Uterus (tissue), 4 donors: ENCODE data around the gene PRR5L. TPM values are rescaled to one million over a fixed set of nuclear protein-coding genes. Genes with fewer than 3 reads are reported as not detected.

Experiments
- DNase-seq, 2 donors: peaks; one replicate each; pipeline ENCODE4 v3.0.0-alpha.2; 2019 to 2020
- H3K27ac ChIP-seq, 2 donors: fragments of 200-600 bp; sonication (generic); 1 replicate in 1 of 2; 2 replicates in 1 of 2; pipeline ENCODE4 v1.5.1; 2016 to 2018
- H3K27me3 ChIP-seq, 2 donors: fragments of 200-600 bp; sonication (generic); one replicate each; pipeline ENCODE4 v1.5.1; 2018 to 2019; ENCODE audit warnings: control low read depth in 1 of 2
- H3K36me3 ChIP-seq, 2 donors: fragments of 200-600 bp; sonication (generic); one replicate each; pipeline ENCODE4 v1.5.1; 2019; ENCODE audit warnings: control low read depth in 1 of 2
- H3K4me1 ChIP-seq, 2 donors: fragments of 200-600 bp; sonication (generic); one replicate each; pipeline ENCODE4 v1.5.1; 2018 to 2019; ENCODE audit warnings: control low read depth in 1 of 2
- H3K4me3 ChIP-seq, 2 donors: fragments of 200-600 bp; sonication (generic); 1 replicate in 1 of 2; 2 replicates in 1 of 2; pipeline ENCODE4 v1.5.1; 2018 to 2019; ENCODE audit warnings: mild to moderate bottlenecking in 1 of 2
- H3K9me3 ChIP-seq, 2 donors: fragments of 200-600 bp; sonication (generic); one replicate each; pipeline ENCODE4 v1.5.1; 2019; ENCODE audit warnings: control low read depth in 1 of 2
- CTCF ChIP-seq, 4 experiments: fragments of 200-600 bp in 2 of 4; fragments of 450-650 bp in 2 of 4; sonication (generic) in 2 of 4; IDR thresholded peaks; one replicate each; pipeline ENCODE4 v1.5.1; 2016 to 2019; ENCODE audit warnings: antibody characterized with exemption in 4 of 4, mild to moderate bottlenecking in 2 of 4, moderate library complexity in 1 of 4
- POLR2A ChIP-seq, 2 donors: fragments of 450-650 bp; IDR thresholded peaks; one replicate each; pipeline ENCODE4 v1.6.1; 2016; ENCODE audit warnings: antibody characterized with exemption in 2 of 2, mild to moderate bottlenecking in 1 of 2, moderate library complexity in 1 of 2
- intact Hi-C: fragments of 100-400 bp; cut with DNase I; formaldehyde crosslinking; loops from one replicate; pipeline ENCODE4 v1.15.1; 2023; ENCODE audit warnings: low total_unique reads
- total RNA-seq, 4 donors: library from RNA; depleted of rRNA in 3 of 4; stranded (reverse); fragments of >200 nt in 3 of 4; gene quantifications; one replicate each; pipeline versions ENCODE4 v1.1.0 to v1.2.4, GENCODE V29; 2014 to 2023
- donor health status: DM: yes; HTN: yes; CAD: no.

The PRR5L gene
- total RNA-seq, 4 donors from 2014 or later: 7.7 to 62.1 (median 27.8) TPM

GRCh38 chr11:36345535-36346141, 49.5 kb downstream of the PRR5L start:
- DNase-seq: no peak

GRCh38 chr11:36346562-36347383, 50.7 kb downstream of the PRR5L start:
- Histone ChIP-seq H3K36me3 (no peaks in the 10 kb centered on the region), H3K4me3 (no peak overlapping the region), H3K27ac (no peak overlapping the region), H3K9me3 (no peaks in the 10 kb centered on the region), H3K4me1 (no peaks in the 10 kb centered on the region), H3K27me3 (no peaks in the 10 kb centered on the region)
- no peak for DNase-seq
- intact Hi-C loops: no loop called here
- no peak for TF ChIP-seq POLR2A (IDR thresholded peaks at IDR 0.05)
- no peak for TF ChIP-seq CTCF (IDR thresholded peaks at IDR 0.05)

More at GRCh38 chr11:36345535-36346141, 49.5 kb downstream of the PRR5L start:
- Histone ChIP-seq H3K36me3 (no peaks in the 10 kb centered on the region), H3K27me3 (no peaks in the 10 kb centered on the region), H3K4me3 (no peak overlapping the region), H3K9me3 (no peaks in the 10 kb centered on the region), H3K27ac (no peak overlapping the region), H3K4me1 (no peaks in the 10 kb centered on the region)
- no peak for TF ChIP-seq CTCF (IDR thresholded peaks at IDR 0.05)
- no peak for TF ChIP-seq POLR2A (IDR thresholded peaks at IDR 0.05)
- intact Hi-C loops: no loop called here

- no peaks in the 10 kb centered on the region for H3K36me3 ChIP-seq
- no peak overlapping the region for H3K4me3 ChIP-seq
- intact Hi-C loops: no loop called here
- H3K9me3 ChIP-seq: no peaks in the 10 kb centered on the region
- no peaks in the 10 kb centered on the region for H3K4me1 ChIP-seq
- no peaks in the 10 kb centered on the region for H3K27me3 ChIP-seq
- H3K27ac ChIP-seq: no peak overlapping the region
- DNase-seq: no peak
- TF ChIP-seq CTCF (IDR thresholded peaks at IDR 0.05) (no peak), POLR2A (IDR thresholded peaks at IDR 0.05) (no peak)
These were observed 51.4 kb downstream of the PRR5L start for GRCh38 chr11:36347384-36347906.

- H3K27ac ChIP-seq: peak overlapping the region in 1 of 2 donors; percentile 37
- no peaks in the 10 kb centered on the region for H3K9me3 ChIP-seq
- intact Hi-C loops: no loop called here
- no peaks in the 10 kb centered on the region for H3K36me3 ChIP-seq
- TF ChIP-seq CTCF (IDR thresholded peaks at IDR 0.05): no peak
- no peak for TF ChIP-seq POLR2A (IDR thresholded peaks at IDR 0.05)
- H3K4me1 ChIP-seq: no peaks in the 10 kb centered on the region
- no peak for DNase-seq
- no peak overlapping the region for H3K4me3 ChIP-seq
- no peaks in the 10 kb centered on the region for H3K27me3 ChIP-seq
These were observed 53.5 kb downstream of the PRR5L start for GRCh38 chr11:36349351-36350136.
